H54 (cell line): ENCODE data around the gene GRB14.

Source experiments
- DNase-seq: peaks from one replicate; pipeline ENCODE4 v3.0.0; 2011; ENCODE audit warnings: low spot score, mixed read lengths; ENCODE audit not compliant: insufficient read length
- FAIRE-seq: peaks from 3 replicates; lab custom pipeline; 2011; peaks lifted over from hg19 to GRCh38; lab: Jason Lieb, UNC
- POLR2A ChIP-seq: IDR thresholded peaks from 2 replicates; pipeline ENCODE4 v1.6.1; 2011; ENCODE audit warnings: low read depth, mild to moderate bottlenecking, low read length

Gene GRB14

DNA sequence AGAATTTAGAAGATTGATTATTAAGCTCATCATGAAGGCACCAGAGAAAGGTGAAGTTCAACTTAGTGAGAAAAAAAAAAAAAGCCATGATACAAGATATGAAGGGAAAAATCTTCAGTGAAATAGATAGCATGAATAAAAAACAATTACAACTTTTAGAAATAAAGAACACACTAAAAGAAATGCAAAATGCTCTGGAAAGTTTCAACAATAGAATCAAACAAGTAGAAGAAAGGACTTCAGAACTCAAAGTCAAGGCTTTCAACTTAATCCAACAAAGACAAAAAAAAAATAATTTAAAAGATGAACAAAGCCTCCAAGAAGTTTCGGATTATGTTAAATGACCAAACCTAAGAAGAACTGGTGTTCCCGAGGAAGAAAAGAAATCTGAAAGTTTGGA lies 105.5 kb downstream of the GRB14 start:
- FAIRE-seq (no peak), DNase-seq (no peak)
- TF ChIP-seq POLR2A = no peak

DNA sequence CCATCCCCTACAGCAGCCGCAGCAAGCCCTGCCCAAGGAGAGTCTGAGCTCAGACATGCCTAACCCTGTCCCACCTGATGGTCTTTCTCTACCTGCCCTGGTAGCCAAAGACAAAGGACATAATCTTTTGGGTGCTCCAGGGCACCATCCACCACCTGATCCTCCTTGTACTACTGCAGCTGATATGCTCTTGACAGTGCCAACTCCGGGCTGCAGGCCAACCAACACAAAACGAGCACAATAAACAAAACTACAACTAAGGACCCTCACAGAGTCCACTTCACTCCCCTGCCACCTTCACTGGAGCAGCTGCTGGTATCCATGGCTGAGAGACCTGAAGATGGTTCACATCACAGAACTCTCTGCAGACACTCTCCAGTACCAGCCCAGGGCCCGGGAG lies 106.3 kb downstream of the GRB14 start:
- DNase-seq (no peak), FAIRE-seq (no peak)
- no peak for TF ChIP-seq POLR2A

DNA sequence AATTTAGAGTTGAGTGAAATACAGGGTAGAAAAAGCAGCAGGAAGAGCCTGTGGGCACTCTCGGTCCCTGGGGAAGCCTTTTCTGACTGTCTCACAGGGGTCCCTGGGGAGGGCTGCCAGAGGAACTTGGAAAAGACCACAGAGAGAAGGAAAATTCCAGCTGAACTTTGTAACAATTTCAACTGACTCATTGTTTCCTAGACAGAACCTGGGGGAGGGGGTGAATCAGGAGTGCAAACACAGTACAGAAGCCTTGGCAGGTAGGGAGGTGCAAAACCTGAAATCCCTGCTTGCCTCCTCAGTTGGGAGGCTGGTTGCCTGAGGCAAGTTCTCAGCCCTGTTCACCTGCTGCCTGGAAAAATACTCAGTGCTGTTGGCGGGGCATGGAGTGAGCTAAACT lies 106.8 kb downstream of the GRB14 start:
- no peak for DNase-seq
- FAIRE-seq = no peak
- TF ChIP-seq POLR2A = no peak

DNA sequence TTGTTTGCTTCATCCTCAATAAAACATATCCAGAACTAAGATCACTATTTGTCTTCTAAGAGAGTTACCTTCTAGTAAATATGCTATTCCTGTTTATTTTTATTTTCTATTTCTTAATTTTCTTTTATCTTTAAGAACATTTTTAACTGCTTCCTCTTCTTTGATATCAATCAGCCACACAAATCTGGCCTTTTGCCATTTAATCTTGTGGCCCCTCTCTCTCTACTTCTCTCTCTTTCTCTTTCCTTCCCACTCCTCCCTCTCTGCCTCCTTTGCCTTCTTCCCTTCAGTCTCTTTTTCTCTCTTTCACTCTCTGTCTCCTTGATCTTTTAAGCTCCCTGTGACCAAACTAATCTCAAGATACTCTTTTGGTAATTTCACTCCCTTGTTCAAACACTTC lies 108.4 kb downstream of the GRB14 start:
- TF ChIP-seq POLR2A = no peak
- DNase-seq (no peak), FAIRE-seq (no peak)

DNA sequence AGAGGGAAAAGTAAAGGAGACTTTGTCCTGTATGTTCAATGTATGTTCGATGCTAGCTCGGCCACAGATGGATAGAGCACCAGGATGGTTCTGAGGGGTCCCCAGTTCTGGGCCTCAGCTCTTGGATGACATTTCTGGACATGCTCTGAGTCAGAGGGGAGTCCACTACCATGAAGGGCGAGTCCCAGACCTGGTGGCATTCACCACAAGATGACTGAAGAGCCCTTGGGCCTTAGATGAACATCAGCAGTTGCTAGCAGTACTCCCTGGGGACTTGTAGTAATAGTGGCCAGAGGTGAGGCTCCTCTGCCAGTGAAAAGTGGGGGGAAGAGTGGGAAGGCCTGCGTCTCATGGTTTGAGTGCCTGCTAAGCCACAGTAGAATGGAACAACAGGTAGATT lies 109.5 kb downstream of the GRB14 start:
- FAIRE-seq (no peak), DNase-seq (no peak)
- no peak for TF ChIP-seq POLR2A

DNA sequence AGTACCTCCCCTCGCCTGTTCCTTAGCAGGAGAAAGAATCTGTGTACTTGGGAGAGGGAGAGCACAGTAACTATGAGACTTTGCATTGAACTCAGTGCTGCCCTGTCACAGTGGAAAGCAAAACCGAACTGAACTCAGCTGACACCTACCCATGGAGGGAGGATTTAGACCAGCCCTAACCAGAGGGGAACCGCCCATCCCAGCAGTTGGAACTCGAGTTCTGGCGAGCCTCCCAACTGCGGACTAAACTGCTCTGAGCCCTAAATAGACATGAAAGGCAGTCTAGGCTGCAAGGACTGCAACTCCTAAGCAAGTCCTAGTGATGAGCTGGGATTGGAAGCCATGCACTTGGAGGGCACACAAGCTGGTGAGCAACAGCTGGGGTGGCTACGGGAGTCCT lies 110.4 kb downstream of the GRB14 start:
- TF ChIP-seq POLR2A = no peak
- DNase-seq = no peak
- no peak for FAIRE-seq

DNA sequence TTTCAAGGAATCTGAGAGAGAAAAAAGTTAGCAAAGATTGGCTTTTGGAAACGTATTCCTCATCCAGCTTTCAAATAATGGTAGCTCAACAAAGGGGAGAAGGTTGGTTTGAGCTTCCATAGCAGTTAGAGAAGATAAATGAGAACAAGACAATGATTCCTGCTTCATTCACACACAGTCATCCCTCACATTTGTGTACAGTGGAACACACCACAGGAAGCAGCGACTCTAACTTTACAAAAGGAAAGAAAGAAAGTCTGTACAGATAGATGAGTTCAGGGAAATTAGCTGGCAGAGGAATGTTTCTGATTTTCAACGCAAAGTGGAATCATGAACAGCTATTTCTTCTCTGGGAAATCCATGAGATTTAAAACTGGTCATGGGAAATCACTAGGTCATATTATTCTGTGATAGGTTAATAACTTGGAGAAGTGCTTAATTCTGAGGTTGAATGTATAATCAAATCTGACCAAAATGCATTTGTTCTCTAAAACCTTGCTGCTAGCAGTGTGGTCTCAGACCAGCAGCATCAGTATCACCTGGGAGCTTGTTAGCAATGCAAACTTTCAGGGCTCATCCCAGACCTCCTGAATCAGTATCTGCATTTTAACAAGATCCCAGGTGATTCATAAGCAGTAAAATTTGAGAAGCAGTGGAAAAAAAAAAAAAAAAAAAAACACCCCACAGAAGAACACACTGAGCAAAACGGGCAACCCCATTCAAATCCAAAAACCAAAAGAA lies 112.0 kb downstream of the GRB14 start:
- no peak for TF ChIP-seq POLR2A
- FAIRE-seq (no peak), DNase-seq (no peak)

DNA sequence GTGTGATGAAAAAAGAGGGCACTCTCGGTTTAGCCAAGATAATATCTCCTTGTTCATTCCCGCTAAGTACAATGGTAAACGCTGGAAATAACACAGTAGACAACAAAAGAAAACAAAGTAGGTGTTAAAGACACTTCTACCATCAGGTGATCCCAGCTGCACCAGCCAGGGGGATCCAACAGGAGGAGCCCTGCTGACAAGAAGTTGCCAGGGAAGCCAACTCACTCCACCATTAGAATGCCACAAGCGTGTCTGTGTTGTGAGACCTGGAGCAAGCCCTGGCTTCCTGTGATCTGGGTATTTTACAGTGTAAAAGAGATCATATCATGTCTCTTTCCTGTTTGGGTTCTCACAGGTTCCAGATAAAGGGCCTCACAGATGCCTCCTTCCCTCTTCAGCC lies 117.0 kb downstream of the GRB14 start:
- DNase-seq (no peak), FAIRE-seq (peak; percentile 70)
- TF ChIP-seq POLR2A = no peak

DNA sequence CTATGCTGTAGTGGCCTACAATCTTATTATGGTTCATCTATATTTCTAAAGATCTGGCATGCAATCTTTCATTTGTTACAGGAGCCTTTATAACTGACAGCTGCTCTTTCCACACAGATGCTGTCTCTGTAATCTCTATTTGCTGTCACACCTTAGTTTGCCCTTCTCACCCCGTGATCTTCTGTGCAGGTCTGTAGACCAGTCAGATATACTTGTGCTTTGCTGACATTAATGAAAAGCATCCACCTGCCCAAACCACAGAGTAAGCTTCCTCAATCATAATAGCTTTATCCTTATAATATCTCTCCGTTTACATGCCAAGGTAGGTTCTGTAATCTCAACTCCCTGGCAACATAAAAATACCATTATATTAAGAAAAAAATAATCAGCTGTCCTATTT lies 122.4 kb downstream of the GRB14 start:
- DNase-seq (no peak), FAIRE-seq (no peak)
- no peak for TF ChIP-seq POLR2A

DNA sequence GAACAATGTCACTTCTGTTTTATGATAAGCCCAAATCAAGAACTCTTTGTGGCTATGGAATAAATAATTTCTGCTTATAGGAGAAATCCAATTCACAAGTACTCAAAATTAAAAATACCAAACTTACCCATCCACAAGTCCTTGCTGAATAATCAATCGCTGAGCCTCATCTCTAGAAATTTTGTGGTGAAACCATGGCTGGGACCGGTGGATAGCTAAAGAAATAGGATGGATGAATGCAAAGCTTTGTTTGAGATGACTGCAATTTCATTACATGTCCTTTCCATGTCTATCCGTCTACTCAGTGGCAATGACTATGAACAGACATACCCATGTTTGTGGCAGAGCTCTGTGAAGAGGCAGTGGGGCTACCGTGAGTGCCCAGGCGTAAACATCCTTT lies 124.4 kb downstream of the GRB14 start:
- no peak for TF ChIP-seq POLR2A
- no peak for DNase-seq
- FAIRE-seq = no peak

DNA sequence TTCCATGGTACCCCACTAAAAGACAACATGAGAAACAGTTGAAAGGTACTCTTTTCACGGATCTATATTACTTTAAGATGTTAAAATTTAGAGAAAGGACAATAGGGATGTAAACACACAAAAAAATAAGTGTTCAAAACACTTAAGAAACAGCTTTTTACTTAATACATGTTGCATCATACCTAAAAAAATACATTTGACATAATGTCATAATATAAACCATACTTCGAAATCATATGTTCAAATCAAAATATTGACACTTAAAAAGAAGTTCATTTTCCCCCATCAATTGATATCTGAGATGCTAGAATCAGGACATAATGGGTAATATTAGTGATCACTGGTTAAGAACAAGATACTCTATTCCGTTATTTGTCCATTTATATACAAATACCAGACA lies 124.9 kb downstream of the GRB14 start:
- FAIRE-seq = no peak
- no peak for DNase-seq
- no peak for TF ChIP-seq POLR2A

DNA sequence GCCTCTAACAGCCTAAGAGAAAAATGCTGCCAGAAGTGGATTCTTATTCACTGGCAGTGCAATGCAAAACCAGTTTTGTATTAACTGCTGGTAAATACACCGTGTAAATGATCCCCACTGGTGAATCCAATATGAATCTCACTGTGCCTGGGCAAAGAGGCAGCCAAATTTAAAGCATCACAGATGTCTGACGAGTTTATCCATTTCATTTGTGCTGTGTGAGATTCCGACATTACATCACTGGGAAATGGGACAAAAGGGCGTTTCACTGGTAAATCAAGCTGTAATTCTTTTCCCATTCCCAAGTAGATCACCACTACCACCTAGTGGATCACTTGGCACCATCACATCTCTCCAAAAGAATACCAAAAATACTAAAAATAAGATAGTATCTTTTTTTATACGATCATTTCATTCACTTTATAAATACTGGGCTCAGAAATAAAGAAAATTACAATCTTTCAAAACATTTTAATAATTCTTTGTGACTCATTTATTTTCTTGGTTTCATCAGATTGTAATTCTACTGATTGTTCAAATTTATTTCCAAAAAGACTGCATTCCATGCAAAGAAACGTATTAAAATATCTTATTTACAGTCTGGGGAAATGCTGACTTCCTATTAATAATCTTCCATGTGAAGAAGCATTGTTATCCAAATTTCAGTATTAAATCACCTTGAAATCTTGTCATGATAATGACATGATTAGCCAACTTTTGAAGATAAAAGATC lies 125.6 kb downstream of the GRB14 start:
- TF ChIP-seq POLR2A = no peak
- peak; percentile 13 for DNase-seq
- FAIRE-seq = peak; percentile 88

DNA sequence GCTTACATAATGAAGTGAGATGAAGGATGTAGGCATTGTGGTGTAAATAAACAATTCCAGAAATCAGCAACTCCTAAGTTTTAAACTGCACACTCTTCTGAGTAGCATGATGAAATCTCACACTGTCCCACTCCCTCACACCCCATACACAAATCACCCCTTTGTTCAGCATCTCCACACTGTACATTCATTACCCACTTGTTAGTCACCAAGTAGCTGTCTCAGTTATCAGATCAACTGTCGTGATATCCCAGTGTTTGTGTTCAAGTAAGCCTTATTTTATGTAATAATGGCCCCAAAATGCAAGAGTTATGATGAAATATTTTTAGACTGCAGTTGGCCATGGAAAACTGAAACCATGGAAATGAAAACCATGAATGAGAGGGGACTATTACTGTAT lies 135.7 kb downstream of the GRB14 start:
- no peak for TF ChIP-seq POLR2A
- DNase-seq (no peak), FAIRE-seq (peak; percentile 94)

DNA sequence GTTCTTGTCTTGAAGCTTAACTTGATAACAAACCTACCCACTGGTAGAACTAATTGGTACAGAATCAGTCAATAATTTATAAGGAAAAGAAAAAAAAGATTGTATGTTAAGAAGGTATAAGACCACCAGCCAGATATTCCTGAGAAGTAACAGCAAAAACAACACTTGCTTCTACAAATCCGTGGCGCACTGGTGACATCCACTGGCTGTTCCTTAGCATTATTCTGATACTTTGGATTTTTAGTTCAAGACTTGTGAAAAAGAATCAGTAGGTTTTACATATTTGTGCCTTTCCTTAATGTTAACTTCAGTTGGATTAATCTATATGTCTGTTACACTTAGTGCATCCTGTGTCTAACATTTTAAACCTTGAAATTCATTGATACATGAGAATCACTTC lies 141.8 kb downstream of the GRB14 start:
- no peak for DNase-seq
- TF ChIP-seq POLR2A = no peak
- FAIRE-seq = peak; percentile 71

DNA sequence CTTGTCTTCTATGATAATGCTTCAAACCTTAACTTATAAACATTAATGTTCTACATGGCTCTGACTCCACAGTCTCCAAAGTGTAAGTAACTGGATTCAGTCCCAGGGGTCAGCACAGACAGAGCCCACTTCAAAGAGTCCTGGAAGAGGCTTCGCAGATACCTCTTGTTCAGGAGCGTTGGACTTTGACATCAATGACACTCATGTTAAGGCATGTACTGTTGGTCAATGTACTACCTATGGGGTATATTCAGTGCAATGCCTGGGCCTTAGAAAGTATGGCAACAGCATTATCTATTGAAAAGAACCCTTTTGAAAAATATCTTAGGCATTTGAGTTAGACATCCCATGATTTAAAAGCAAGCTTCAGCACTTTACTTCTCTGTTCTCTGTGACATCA lies 143.1 kb downstream of the GRB14 start:
- no peak for TF ChIP-seq POLR2A
- FAIRE-seq = no peak

More for the DNA sequence above, 143.1 kb downstream of the GRB14 start:
- DNase-seq = no peak
